Astrocyte (in vitro differentiated cells and primary cell): ENCODE measurements around the gene GARIN3. TPM values are rescaled to one million over a fixed set of nuclear protein-coding genes. Genes with fewer than 3 reads are reported as not detected.

Experiments used
- DNase-seq: peaks from one replicate; pipeline ENCODE4 v3.0.0-alpha.2; 2010; ENCODE audit warnings: low read depth
- FAIRE-seq: peaks from 2 replicates; lab custom pipeline; 2011; peaks lifted over from hg19 to GRCh38; lab: Jason Lieb, UNC
- H2AFZ ChIP-seq: 2 replicates; pipeline ENCODE4 v1.6.0; 2012; ENCODE audit warnings: low read depth, low read length, inconsistent platforms
- H3K27ac ChIP-seq: 2 replicates; pipeline ENCODE4 v1.5.1; 2011; ENCODE audit warnings: low read depth, low read length, inconsistent platforms
- H3K27me3 ChIP-seq: 2 replicates; pipeline ENCODE4 v1.6.0; 2011; ENCODE audit warnings: low read length, inconsistent platforms; ENCODE audit not compliant: insufficient read depth
- H3K36me3 ChIP-seq: 2 replicates; pipeline ENCODE4 v1.5.1; 2011; ENCODE audit warnings: low read length, inconsistent platforms; ENCODE audit not compliant: insufficient read depth
- H3K4me1 ChIP-seq: 2 replicates; pipeline ENCODE4 v1.5.1; 2011; ENCODE audit warnings: low read length, inconsistent platforms; ENCODE audit not compliant: insufficient read depth
- H3K4me2 ChIP-seq: 2 replicates; pipeline ENCODE4 v1.6.0; 2012; ENCODE audit warnings: low read length, inconsistent platforms
- H3K4me3 ChIP-seq: 2 replicates; pipeline ENCODE4 v1.5.1; 2011; ENCODE audit warnings: low read depth, mild to moderate bottlenecking, low read length, inconsistent platforms; ENCODE audit not compliant: insufficient read depth
- H3K79me2 ChIP-seq: 2 replicates; pipeline ENCODE4 v1.6.0; 2012; ENCODE audit warnings: mild to moderate bottlenecking, low read length, inconsistent platforms; ENCODE audit not compliant: insufficient read depth
- H3K9ac ChIP-seq: 2 replicates; pipeline ENCODE4 v1.6.0; 2012; ENCODE audit warnings: mild to moderate bottlenecking, low read length, inconsistent platforms
- H3K9me3 ChIP-seq: 2 replicates; pipeline ENCODE4 v1.5.1; 2012; ENCODE audit warnings: low read depth, mild to moderate bottlenecking, low read length, inconsistent platforms; ENCODE audit not compliant: insufficient read depth
- H4K20me1 ChIP-seq: 2 replicates; pipeline ENCODE4 v1.6.0; 2012; ENCODE audit warnings: low read length, inconsistent platforms; ENCODE audit not compliant: insufficient read depth
- H3K27ac Mint-ChIP-seq: one replicate; pipeline ENCODE4 v1.8.0; 2021; ENCODE audit warnings: mild to moderate bottlenecking, mixed read lengths; ENCODE audit not compliant: unreplicated experiment
- H3K27me3 Mint-ChIP-seq: one replicate; pipeline ENCODE4 v1.8.0; 2021; ENCODE audit warnings: low read depth, mixed read lengths; ENCODE audit not compliant: unreplicated experiment
- H3K36me3 Mint-ChIP-seq: one replicate; pipeline ENCODE4 v1.8.0; 2021; ENCODE audit warnings: low read depth, mixed read lengths; ENCODE audit not compliant: unreplicated experiment
- H3K4me1 Mint-ChIP-seq: one replicate; pipeline ENCODE4 v1.8.0; 2021; ENCODE audit warnings: low read depth, mixed read lengths; ENCODE audit not compliant: unreplicated experiment
- H3K4me3 Mint-ChIP-seq: one replicate; pipeline ENCODE4 v1.8.0; 2021; ENCODE audit warnings: mild to moderate bottlenecking, moderate library complexity, mixed read lengths; ENCODE audit not compliant: unreplicated experiment
- H3K9me3 Mint-ChIP-seq: one replicate; pipeline ENCODE4 v1.8.0; 2021; ENCODE audit warnings: mild to moderate bottlenecking, mixed read lengths; ENCODE audit not compliant: unreplicated experiment
- EZH2 ChIP-seq: IDR thresholded peaks from 2 replicates; pipeline ENCODE4 v1.6.1; 2012; ENCODE audit warnings: mild to moderate bottlenecking, low read length, inconsistent platforms; ENCODE audit not compliant: insufficient read depth
- total RNA-seq: library from RNA; stranded (reverse); gene quantifications from 2 replicates; pipeline ENCODE4 v1.2.1, GENCODE V29; 2021
- TF ChIP-seq, protein P1 (sequence below): IDR thresholded peaks from 2 replicates; pipeline ENCODE4 v1.5.1; 2011; ENCODE audit warnings: low read depth, mild to moderate bottlenecking, inconsistent platforms, low read length, moderate library complexity; ENCODE audit not compliant: insufficient read depth

The GARIN3 gene
- total RNA-seq, 1 donor from 2014 or later = not detected

- H3K9me3 Mint-ChIP-seq = peaks cover 11% of the 10 kb centered on the region
- Histone ChIP-seq H3K4me3 (no peak overlapping the region), H3K9ac (no peak overlapping the region), H3K27ac (no peak overlapping the region), H3K36me3 (no peaks in the 10 kb centered on the region), H3K4me1 (no peaks in the 10 kb centered on the region), H3K9me3 (peaks cover 3% of the 10 kb centered on the region), H3K27me3 (peaks cover 4% of the 10 kb centered on the region), H3K79me2 (no peaks in the 10 kb centered on the region), H3K4me2 (no peak overlapping the region), H4K20me1 (no peaks in the 10 kb centered on the region), H2AFZ (no peak overlapping the region)
- peaks cover 10% of the 10 kb centered on the region for H3K27me3 Mint-ChIP-seq
- peaks cover 7% of the 10 kb centered on the region for H3K4me1 Mint-ChIP-seq
- no peak overlapping the region for H3K4me3 Mint-ChIP-seq
- TF ChIP-seq EZH2 = no peak
- TF ChIP-seq, protein P1, sequence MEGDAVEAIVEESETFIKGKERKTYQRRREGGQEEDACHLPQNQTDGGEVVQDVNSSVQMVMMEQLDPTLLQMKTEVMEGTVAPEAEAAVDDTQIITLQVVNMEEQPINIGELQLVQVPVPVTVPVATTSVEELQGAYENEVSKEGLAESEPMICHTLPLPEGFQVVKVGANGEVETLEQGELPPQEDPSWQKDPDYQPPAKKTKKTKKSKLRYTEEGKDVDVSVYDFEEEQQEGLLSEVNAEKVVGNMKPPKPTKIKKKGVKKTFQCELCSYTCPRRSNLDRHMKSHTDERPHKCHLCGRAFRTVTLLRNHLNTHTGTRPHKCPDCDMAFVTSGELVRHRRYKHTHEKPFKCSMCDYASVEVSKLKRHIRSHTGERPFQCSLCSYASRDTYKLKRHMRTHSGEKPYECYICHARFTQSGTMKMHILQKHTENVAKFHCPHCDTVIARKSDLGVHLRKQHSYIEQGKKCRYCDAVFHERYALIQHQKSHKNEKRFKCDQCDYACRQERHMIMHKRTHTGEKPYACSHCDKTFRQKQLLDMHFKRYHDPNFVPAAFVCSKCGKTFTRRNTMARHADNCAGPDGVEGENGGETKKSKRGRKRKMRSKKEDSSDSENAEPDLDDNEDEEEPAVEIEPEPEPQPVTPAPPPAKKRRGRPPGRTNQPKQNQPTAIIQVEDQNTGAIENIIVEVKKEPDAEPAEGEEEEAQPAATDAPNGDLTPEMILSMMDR = no peak
- H3K27ac Mint-ChIP-seq = no peak overlapping the region
- H3K36me3 Mint-ChIP-seq = no peaks in the 10 kb centered on the region
- DNase-seq (no peak), FAIRE-seq (no peak)
These were observed 9.1 kb upstream of the GARIN3 start for GRCh38 chr5:157175071-157175612.

GRCh38 chr5:157172403-157172802, 6.3 kb upstream of the GARIN3 start:
- Mint-ChIP-seq H3K9me3 (peaks cover 8% of the 10 kb centered on the region), H3K4me1 (peaks cover 12% of the 10 kb centered on the region), H3K27me3 (peaks cover 4% of the 10 kb centered on the region), H3K4me3 (no peak overlapping the region), H3K36me3 (peaks cover 4% of the 10 kb centered on the region), H3K27ac (no peak overlapping the region)
- no peaks in the 10 kb centered on the region for H3K4me1 ChIP-seq
- no peaks in the 10 kb centered on the region for H4K20me1 ChIP-seq
- H3K9me3 ChIP-seq = peaks cover 3% of the 10 kb centered on the region
- H3K9ac ChIP-seq = no peak overlapping the region
- no peak overlapping the region for H3K27ac ChIP-seq
- no peaks in the 10 kb centered on the region for H3K79me2 ChIP-seq
- H3K36me3 ChIP-seq = no peaks in the 10 kb centered on the region
- H2AFZ ChIP-seq = no peak overlapping the region
- H3K4me3 ChIP-seq = no peak overlapping the region
- TF ChIP-seq, protein P1 = no peak
- TF ChIP-seq EZH2 = no peak
- peaks cover 4% of the 10 kb centered on the region for H3K27me3 ChIP-seq
- no peak for DNase-seq
- FAIRE-seq = no peak
- no peak overlapping the region for H3K4me2 ChIP-seq

- H3K36me3 Mint-ChIP-seq = peaks cover 4% of the 10 kb centered on the region
- Histone ChIP-seq H3K27me3 (peaks cover 5% of the 10 kb centered on the region), H3K4me2 (no peak overlapping the region), H3K9me3 (peaks cover 3% of the 10 kb centered on the region), H4K20me1 (no peaks in the 10 kb centered on the region), H3K9ac (no peak overlapping the region), H2AFZ (no peak overlapping the region), H3K4me1 (peaks cover 3% of the 10 kb centered on the region), H3K79me2 (no peaks in the 10 kb centered on the region), H3K4me3 (no peak overlapping the region), H3K36me3 (no peaks in the 10 kb centered on the region), H3K27ac (no peak overlapping the region)
- peaks cover 8% of the 10 kb centered on the region for H3K9me3 Mint-ChIP-seq
- H3K27ac Mint-ChIP-seq = peak overlapping the region; percentile 85
- TF ChIP-seq, protein P1 = no peak
- TF ChIP-seq EZH2 = no peak
- DNase-seq (no peak), FAIRE-seq (no peak)
- H3K4me3 Mint-ChIP-seq = no peak overlapping the region
- peaks cover 23% of the 10 kb centered on the region for H3K4me1 Mint-ChIP-seq
- H3K27me3 Mint-ChIP-seq = no peaks in the 10 kb centered on the region
These were observed 2.2 kb upstream of the GARIN3 start for GRCh38 chr5:157168286-157168685.
